Activated CD4-positive, alpha-beta T cell treated with anti-CD3 and anti-CD28 coated beads, Interleukin-2, amount 50 U/mL, for 4 hours (primary cell): ENCODE measurements around the gene CLSTN2.

Experiments
- DNase-seq, 2 experiments: peaks; one replicate each; pipeline ENCODE4 v3.0.0-alpha.2; 2020

Gene CLSTN2

DNA sequence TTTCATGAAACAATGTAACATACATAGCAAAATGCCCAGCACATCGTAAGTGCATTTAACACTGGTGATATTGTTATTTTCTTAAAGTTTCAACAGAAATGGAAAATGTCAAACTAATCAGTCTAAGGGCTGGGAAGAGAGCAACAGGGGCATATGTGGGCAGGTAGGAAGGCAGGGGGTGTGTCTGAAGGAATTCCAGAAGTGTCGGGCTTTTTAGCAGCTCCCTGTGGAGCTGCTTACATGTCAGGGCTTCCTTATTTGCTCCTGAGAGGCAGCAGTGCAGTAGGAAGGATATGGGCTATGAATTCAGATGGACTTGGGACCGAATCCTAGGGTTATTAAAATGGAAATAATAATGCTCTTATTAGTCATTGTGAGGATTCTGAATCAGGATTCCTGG lies 311.6 kb downstream of the CLSTN2 start:
- no peak for DNase-seq

DNA sequence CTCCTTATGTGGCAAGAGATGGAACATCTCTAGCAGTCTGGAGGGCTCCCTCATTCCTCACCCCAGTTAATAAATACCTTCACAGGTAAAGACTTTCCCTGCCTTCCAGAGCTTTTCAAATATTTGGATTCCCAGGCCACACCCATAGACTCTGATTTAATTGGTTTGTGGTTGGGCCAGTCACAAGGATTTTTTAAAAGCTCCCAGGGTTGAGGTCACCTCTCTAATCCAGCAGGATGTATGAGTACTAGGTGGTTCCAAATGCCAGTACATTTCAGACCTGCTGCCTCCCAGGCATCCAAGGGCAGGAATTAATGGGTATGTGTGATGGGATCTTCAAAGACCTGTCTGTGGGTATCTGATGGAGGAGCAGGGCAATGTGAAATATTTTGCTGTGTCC lies 312.8 kb downstream of the CLSTN2 start:
- DNase-seq: no peak

DNA sequence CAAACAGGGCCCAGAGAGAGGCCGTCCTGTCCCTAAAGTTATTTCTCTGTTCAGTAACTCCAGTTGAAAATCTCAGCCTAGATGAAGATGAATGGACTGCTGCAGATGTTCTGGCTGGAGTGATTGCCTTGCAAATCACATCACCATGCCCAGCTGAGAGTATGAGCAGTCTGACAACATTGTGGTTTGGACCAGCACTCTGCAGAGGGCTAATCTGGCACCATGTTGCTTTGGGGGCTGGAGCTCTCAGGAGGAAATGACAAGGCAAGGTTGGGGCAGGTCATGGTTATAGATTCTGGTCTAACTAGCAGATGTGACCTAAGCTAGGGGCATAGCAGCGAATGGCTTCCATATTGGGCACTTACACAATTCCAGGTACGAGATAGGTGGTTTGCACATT lies 314.2 kb downstream of the CLSTN2 start:
- no peak for DNase-seq

DNA sequence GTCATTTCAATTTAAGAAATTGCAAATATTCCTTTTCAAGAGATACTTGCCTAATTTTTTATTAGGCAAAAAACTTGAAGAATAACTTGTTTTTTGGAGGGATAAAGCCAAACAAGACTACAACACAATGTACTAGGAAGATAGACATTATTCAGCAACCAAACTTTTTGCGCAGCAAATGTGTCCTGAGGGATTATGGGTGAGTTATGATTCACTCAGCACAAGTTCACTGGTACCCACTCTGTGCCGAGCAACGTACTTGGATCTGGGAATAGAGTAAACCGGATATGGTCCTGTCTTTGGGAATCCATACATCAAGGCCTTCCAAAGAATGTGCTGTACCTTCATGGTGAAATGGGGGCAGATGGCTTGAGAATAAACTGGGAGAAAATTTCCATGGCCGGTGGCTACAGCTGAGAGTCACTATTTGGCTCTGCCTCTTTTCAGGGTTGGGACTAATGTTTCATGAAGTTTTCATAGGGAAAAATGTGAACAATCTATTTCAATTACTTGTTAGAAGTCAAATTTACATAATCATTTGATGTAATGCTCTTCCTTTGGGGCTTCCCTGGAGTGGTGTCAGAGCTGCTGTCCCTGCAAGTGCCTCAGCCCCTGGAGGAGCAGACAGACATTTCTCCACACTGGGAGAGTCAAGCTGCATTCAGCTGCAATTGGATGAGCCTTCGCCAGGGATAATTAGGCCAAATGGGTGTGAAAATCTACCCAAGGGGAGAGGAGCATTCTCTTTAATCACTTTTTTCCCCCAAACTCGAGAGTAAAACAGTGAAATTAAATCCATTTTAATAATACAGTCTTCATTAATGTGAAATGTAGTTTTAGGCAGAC lies 315.2 kb downstream of the CLSTN2 start:
- no peak for DNase-seq

GRCh38 chr3:140250945-140251344 lies 316.0 kb downstream of the CLSTN2 start:
- no peak for DNase-seq

DNA sequence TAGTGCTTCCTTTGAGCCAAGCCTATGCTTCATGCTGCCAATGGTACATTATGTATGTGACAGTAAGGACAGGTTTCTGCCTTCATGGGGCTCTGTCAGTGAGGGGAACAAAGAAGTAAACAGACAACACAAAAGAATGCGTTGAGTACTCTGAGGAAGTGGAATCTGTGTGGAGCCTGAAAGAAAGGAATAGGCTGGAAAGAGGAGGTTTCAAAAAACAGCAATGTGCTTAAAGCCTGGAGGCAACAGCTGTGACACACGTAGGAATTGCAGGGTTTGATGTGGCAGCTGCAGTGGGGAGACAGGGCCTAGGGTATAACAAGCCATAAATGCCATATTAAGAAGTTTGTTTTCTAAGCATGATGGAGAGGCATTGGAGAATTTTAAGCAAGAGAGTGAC lies 316.7 kb downstream of the CLSTN2 start:
- no peak for DNase-seq

DNA sequence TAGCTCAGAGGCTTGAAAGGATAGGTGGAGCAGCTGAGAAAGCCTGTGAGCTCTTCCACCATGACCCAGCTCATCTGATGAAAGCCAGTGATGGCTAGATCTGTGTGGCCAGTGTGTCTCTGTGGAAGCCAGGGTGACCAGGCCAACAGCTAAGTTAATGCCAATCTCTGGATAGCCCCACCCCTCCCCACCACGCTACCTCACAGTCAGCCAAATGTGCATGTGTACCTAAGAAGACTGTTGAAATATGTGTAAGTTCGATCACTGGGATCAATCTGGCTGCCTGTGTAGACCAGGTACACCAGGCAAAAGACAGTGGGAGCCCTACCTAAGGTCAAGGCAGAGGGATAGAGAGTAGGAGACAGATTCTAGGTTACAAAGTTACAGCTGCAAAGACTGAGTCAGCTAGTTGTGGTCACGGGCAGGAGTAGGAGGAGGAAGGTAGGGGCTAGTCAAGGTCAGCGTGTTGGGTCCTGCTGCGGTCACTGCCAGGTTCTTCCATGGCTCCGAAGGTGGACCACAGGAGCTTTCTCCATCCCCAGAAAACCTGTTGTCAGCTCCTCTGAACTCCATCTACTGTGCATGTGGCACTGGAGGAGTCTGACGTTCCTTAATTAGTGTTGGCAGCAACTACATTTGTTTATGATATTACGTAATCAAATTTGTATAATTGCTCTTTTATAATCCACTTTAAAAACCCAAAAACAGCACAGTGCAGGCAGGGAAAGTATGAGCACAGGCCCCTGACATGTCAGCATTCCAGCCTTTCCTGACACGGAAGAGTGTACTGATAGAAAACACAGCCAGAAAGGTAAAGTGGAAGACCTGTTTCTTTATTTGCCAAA lies 318.0 kb downstream of the CLSTN2 start:
- no peak for DNase-seq

GRCh38 chr3:140258222-140258724 lies 323.3 kb downstream of the CLSTN2 start:
- no peak for DNase-seq

GRCh38 chr3:140265302-140265701 lies 330.3 kb downstream of the CLSTN2 start:
- DNase-seq: no peak

DNA sequence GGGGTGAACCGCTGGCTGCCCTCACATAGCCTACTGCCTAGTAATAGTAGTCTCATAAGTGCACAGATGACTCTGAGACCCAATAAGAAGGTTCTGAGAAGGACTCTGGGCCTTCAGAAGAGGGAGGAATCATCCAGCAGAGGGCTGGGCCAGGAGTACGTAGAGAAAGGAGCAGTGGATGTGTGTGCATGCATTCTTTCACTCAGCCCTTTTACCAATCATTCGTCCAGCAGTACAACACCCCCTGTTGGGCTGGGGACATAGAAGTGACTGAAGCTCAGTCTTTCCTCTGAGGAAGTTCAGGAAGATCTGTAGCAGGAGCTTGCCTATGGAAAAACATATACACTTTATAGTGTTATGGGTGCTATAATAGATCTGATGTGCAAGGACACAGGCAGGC lies 333.1 kb downstream of the CLSTN2 start:
- no peak for DNase-seq

DNA sequence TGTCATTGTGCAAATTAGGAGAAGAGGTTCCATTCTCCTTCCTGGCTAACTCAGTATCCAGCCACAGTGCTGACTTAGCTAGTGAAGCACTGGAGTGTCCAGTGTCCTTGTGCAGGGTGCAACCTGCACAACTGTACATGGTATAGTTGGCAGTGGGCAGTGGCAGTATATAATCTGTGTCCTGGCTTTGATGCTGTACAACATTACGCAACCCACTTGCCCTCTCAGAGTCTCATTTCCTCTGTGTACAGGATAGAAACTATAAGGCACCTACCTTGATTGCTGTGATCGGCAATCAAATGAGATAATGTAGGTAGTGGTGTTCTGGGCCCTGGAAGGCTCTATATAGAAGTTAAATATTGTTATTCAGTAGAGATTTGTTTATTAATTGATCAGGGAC lies 333.6 kb downstream of the CLSTN2 start:
- DNase-seq: no peak

DNA sequence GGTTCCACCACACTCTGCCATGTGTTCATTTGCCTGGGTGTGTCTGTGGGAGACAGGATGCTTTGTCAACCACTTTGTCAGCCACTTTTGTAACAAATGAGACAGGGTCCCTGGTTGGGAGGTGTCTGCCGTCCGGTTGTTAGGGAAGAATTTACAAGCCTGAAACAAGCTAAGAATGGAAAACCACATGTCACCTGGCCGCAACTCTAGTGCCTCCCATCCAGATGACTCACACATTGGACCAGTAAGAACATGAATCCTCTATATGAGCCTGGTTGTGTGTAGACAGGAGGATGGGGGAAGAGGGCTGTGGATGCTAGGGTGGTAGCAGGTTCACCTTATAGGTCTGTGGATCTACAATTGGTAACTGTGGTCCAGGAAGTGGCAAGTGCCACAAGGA lies 335.3 kb downstream of the CLSTN2 start:
- DNase-seq: no peak

DNA sequence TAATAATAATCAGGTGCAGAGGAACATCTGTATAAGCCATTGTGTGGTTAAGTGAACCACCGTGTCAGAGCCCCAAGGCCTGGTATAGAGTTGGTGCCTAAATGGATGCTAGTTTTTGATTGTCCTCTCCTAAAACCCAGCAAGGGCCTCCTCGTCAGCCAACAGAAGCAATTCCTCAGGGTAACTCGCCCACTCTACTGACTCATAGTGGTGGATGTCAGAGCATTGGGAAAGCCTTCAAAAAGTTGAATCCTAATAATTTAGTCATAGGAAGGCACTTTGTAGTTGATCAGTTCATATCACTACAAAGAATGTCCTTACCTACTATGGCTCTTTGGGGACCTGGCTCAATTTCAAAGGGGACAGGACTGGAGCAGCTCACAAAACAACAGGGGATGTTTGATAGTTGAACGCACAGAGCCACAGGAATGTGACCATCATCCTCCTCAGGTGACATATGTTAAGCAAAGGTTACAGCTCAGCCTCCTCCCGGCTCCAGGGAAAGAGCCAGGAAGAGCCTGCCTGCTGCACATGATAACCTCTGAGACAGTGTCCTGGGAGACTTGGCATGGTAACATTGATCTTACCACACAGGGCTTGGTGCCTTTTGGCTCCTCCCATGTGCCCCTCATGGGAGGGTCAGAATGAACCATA lies 338.7 kb downstream of the CLSTN2 start:
- DNase-seq: no peak

DNA sequence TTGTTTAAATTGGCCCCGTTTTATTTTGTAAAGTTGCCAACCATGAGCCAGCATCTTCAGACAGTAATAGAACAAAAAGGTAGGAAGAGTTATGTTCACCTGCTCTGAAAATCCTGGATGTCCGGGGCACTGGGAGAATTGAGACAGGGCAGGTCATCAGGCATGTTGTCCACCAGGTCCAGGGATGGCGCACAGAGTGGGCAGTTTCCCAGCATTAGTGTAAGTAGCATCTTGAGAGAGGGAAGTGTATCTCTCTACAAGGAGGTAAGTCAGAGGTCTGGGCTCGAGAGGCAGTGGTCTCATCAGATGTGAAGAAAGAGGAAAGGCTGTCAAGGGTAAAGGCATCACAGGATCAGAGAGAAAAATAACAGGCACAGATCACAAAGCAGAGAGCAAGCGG lies 339.4 kb downstream of the CLSTN2 start:
- DNase-seq: no peak

DNA sequence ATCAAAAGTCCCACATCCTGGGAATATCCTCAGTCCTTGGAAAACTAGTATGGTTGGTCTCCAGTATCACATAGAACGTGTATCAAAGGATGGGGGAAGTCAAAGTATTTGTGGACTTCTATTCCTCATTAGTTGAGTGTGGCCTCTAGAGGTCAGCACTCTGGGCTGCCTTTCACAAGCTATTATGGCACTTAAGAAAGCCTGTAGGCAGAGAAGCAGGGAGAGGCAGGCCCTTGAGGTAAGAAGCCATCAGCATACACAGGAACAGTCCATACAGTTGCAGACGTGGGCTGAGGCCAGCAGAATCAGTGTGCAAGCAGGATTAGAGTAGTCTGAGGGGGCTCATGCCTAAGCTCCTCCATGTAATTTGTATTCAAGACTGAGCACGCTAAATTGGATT lies 341.7 kb downstream of the CLSTN2 start:
- DNase-seq: no peak

DNA sequence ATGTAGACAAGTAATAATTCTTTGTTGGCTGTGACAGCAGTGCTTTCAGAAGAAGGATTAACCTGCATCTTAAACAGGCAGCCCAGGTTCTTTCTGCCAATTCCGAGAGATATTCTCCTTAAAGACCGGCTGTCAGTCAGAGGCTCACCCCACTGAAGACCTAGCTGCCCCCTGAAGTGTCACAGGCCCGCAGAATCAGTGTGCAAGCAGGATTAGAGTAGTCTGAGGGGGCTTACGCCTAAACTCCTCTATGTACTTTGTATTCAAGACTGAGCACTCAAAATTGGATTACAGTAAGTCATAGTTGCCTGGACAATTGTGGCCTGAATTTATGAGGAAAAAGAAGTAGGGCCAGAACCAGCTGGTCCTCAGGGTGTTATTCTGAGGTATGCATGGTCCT lies 342.9 kb downstream of the CLSTN2 start:
- DNase-seq: no peak

DNA sequence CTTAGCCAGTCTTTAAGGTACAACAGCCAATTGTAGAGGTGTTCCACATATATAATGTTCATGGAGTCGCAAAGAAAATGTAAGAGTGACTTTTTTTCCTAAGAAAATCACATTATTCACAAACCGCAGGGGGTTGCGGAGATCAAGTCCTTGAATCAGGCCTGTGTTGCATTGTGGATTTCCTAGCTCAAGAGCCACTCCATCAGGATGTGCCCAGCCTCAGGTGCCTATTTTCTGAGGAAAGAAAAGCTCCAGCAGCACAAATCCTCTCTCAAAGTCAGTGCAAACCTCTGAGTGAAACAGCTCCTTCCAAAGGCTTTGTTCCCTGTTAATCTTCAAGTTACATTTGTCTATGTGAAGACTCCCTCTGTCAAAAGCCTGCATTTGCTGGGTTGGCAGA lies 349.4 kb downstream of the CLSTN2 start:
- no peak for DNase-seq

GRCh38 chr3:140285380-140285779 lies 350.4 kb downstream of the CLSTN2 start:
- DNase-seq: no peak

DNA sequence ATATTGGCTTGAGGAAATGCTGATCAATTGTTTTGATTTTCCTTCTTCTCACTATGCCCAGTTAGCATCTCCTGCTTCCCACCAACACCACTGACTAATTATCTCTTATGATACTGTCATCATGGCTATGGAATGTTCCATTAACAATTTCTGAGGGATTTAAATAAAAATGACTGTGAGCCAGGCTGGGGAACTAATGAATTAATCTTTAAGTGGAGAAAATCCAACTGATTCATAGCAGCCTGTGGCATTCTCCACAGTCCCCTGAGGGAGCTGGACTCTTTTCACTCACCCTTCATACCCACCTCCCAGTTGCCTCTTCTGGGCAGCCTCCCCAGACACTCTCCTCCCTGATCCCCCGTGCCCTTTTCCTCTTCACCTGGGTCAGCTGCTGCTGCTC lies 353.6 kb downstream of the CLSTN2 start:
- no peak for DNase-seq

DNA sequence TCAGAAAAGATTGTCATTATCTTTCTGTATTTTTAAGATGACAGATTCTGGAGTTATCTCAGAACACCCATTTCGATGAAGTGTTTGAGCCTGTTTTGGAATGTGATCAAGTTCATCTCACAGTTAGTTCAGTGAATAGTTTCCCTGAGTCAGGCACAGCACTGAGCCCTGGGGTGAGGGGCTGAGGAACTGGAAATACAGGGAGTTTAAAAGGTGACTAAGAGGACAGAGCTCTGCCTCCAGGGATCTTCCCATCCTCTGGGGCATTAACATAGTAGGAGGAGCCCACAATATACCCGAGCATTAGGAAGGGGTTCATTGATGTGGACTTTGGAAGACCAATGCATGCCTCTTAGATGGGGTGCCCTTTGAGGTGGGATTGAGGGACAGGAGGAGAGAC lies 355.1 kb downstream of the CLSTN2 start:
- DNase-seq: no peak

GRCh38 chr3:140292170-140292569 lies 357.2 kb downstream of the CLSTN2 start:
- no peak for DNase-seq

DNA sequence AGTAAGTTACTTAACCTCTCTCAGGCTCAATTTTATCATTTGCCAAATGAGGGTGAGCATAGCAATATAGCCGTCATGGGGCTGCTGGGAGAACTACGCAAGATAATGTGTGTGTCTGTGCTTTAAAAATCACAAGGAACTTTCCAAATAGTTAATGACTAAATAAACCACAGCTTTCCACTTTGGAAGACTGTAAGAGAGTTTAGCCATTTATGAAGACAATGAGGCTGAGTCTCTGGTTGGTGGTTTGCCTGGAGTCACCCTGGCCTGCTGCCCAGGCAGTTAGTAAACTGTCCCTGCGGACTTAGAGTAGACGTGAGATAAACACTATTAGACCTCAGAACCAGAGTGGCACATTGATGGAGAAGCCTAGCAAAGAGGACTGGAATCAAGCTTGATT lies 357.7 kb downstream of the CLSTN2 start:
- no peak for DNase-seq

DNA sequence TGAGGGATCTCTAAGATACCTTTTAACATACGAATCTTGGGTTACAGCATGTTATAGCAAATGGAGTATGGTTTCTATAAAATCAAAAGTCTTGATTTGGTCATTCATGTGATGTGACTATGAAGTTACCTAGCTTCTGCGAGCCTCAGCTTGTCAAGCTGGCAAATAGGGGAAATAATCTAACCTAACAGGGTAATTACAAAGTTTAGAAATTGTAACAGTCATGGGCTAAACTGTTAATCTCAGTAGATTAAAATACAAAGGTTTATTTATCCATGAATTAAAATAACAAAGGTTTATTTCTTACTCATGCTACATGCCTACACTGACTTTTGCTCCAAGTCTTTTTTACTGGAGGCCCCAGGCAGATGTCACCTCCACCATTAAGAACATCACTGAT lies 359.1 kb downstream of the CLSTN2 start:
- no peak for DNase-seq
